GM19193 (cell line): ENCODE results near the gene KLHL5.
A peak's percentile ranks its signal among the peaks of the same experiment; 100 is the strongest.

Source experiments
- POLR2A ChIP-seq: IDR thresholded peaks from 4 replicates; pipeline ENCODE4 v1.6.1; 2011; ENCODE audit not compliant: insufficient read depth, insufficient read length; ENCODE audit errors: extremely low read depth

Gene KLHL5

DNA sequence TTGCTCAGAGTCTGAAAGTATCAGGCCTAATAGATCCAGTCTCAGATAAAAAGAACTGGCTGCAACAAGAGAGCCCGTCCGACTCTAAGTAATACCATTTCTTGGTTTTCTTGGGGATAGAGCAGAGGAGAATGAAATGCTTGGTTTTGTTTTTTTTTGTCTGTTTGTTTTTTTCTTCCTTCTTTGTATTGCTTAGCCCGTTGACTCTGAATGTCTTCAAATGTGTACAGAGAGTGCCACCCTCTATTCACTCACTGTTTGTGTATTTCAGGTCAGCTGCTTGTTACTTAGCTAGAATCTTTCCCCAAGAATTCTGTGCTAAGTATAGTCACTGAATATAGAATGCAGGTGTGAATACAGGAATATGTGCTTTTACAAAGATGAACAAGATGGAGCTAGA, 24.1 kb upstream of the KLHL5 start:
- TF ChIP-seq POLR2A: no peak

DNA sequence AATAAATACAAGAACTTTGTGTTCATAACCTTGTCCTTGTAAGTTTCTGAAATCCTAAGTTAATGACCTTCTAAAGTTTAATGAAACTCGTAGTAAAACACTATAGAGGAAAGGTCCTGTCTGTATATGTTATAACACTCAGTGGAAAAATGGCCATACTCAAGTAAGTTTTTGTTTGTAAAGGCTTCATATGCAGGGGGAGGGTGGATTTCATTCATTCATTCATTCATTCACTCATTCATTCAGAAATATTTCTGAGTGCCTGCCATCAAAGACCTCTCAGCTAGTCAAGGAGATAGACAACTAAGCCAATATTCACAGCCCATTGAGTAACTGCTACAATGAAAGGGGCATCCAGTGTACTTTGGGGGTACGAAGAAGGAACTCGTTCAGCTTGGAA, 22.9 kb upstream of the KLHL5 start:
- no peak for TF ChIP-seq POLR2A

- no peak for TF ChIP-seq POLR2A
These were observed 19.7 kb upstream of the KLHL5 start for GRCh38 chr4:39042366-39042765.

DNA sequence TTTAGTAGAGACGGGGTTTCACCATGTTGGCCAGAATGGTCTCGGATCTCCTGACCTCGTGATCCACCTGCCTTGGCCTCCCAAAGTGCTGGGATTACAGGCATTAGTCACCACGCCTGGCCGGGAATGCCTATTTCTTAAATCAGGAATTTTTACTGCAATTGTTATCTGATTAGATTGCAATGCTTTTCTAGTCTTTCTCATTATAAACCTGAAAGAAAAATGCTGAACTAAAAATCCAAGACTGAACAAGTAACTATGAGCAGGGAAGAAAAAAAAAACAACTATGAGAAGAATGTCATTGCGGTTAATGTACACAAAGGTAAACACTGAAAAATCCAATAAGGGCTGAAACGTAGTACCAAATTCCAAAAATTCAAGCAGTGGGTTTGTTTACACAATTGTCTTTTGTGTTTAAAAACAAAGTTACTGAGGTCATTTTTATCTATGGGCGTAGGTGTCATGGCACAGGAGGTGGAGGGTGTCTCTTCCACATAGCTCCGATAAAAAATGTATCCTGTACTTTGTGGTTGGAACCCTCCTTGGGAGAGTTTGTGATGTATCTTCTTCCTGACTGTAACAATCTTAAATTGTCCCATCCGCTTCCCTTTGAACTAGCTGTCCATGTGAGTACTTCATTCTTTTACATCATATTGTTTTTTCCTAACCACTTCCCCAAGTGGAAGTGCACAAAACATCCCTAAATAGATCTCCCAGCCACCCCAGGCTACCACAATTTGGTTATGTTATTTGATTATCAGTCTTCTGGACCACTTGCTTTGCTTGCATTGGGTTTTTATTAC, 18.8 kb upstream of the KLHL5 start:
- TF ChIP-seq POLR2A: no peak

- no peak for TF ChIP-seq POLR2A
These were observed 18.1 kb upstream of the KLHL5 start for GRCh38 chr4:39043861-39044363.

DNA sequence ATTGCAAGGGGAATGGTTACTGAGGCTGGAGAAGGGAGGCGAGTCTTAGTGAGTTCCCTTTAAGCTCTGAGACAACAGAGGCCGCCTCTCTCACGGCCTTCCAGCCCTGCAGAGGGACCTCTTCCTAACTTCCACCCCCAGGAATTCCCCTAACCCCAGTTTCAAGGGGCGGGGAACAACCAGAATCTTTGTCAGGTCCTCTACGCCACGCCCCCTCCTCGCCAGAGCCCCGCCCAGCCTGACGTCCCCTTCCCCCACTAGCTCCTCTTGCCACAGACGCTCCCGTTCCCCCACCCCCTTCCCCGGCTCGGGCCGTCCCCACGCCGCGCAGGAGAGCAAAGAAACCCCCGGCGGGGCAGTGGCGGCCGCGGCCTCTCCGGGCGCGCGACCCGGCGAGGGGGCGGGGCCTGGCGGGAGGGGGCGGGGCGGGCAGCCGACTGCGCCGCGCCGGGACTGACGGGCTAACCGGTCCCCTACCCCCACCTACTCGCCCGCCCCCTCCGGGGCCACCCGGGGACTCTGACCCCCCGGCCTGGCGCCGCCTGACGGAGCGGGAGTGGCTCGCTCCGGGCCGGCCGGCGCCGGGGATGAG, 17.6 kb upstream of the KLHL5 start:
- peak; percentile 60 for TF ChIP-seq POLR2A

DNA sequence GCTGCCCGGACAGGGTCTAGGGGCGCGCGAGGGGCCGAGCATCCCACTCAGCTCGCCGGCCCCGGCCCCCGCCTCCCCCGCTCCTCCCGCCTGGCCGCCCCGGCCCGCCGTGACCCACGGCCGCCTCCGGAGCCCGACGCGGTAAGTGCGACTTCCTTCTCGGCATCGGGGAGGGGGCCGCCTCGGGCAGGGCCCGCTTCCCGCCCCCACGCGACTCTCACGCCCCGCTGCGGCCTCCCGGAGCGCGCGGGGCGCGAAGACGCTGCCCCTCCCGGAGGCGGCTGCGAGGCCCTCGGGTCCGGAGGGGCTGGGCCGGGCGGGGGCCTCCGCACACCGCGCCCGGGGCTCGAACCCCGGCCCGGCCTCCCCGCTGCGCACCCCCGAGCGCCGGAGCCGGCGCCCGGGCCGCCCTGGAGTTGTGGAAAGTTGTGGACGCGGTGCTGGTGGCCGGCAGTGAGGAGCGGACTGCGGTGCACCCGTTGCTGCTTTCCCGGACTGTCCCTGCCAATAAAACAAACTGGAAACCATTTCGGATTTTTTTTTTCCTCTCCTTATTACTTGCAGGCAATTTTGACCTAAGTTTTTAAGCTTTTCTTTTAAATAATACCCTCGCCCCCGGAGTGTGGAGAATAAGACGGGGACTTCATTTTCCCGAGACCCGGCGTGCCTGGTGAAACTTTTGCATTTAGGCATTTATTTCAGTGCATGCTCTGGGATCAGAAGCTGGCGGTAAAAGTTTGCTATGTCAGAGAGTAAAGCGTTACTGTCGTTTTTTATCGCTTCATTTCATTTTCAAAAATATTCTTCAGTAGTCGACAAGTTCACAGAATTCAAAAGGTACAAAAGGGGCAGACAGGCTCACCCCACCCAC, 16.8 kb upstream of the KLHL5 start:
- peak; percentile 36 for TF ChIP-seq POLR2A

- no peak for TF ChIP-seq POLR2A
These were observed 16.2 kb upstream of the KLHL5 start for GRCh38 chr4:39045827-39046221.

GRCh38 chr4:39046249-39046648, 15.8 kb upstream of the KLHL5 start:
- no peak for TF ChIP-seq POLR2A

DNA sequence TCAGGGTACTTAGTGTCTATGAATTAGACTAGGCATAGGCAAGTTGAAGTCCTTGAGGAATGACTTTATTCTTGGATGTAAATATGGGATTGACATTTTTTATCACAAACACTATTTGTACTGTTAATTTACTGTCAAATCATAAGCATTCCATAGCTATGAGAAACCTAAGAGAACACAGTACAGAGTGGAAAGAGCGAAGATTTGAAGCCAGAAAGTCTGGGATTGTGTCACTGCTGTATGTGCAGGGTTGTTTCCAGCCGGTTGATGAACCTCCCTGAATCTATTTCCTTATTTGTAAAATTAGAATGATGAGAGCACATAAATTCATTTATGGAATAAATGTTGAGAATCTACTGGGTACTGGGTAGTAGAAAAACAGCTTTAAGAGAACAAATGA, 14.4 kb upstream of the KLHL5 start:
- no peak for TF ChIP-seq POLR2A

- no peak for TF ChIP-seq POLR2A
These were observed 13.7 kb upstream of the KLHL5 start for GRCh38 chr4:39048311-39048710.

GRCh38 chr4:39050590-39050989, 11.4 kb upstream of the KLHL5 start:
- no peak for TF ChIP-seq POLR2A

- no peak for TF ChIP-seq POLR2A
These were observed 10.5 kb upstream of the KLHL5 start for GRCh38 chr4:39051492-39051891.

DNA sequence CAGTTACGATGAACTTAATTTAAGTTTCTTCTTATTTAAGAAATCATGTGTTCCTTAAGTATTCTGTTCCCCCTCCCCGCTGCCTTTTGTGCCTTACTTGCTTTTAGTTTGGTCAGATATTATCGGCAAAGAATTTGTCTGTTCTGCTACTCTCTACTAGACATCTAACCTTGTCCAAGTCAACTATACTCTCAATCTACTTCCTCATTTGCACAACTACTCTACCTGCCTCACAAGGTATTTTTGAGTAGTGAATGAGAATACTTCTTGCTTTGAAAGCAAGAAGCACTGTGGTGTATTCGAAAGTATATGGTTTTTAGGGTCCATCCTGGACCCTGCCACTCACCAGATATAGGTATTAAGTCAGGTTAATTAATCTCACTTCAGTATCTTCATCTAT, 8.0 kb upstream of the KLHL5 start:
- TF ChIP-seq POLR2A: no peak

DNA sequence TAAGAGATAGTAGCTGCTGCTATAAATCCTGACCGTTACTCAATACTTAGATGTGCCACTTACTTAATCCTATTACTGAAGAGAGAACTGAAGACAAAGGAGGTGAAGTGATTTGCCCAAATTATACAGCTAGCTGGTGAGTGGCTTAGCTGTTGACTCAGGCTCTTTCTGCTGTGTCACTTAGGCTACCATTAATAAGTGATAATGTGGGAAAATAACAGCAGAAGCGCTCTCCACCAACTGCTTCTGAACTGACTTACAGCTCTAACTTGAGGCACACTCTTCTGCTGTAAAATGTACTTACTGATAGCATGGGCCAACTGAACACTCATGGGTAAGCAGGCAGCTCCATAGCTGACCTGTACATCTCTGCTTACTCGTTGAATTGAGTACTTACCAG, 7.5 kb upstream of the KLHL5 start:
- no peak for TF ChIP-seq POLR2A
